Caco-2 (cell line): ENCODE measurements around the gene TMLHE. TPM values are rescaled to one million over a fixed set of nuclear protein-coding genes. Genes with fewer than 3 reads are reported as not detected.
"Not testable (repeated sequence)": the region's sequence is repeated elsewhere in the genome, so short reads cannot be mapped to it uniquely, and the experiment has no call there.

Source experiments
- BruUV-seq: library from RNA; stranded (reverse); fragments of 400-500 nt; replicated peaks from 2 replicates; lab custom pipeline; 2021; lab: Mats Ljungman, UMichigan
- CTCF ChIA-PET: fragments of 300-600 bp; sonication (Branson Sonifier 250); formaldehyde crosslinking; loops from one replicate; lab custom pipeline; 2022; ENCODE audit warnings: antibody characterized with exemption; lab: Charles Lee
- POLR2A ChIA-PET: fragments of 300-600 bp; sonication (Branson Sonifier 250); formaldehyde crosslinking; loops from one replicate; lab custom pipeline; 2022; ENCODE audit warnings: antibody characterized with exemption; lab: Charles Lee
- DNase-seq, 2 experiments: peaks; one replicate each; pipeline versions ENCODE4 v3.0.0 to v3.0.0-alpha.2; 2020 to 2022
- H3K27me3 ChIP-seq: replicated peaks from 2 replicates; pipeline ENCODE4 v1.6.0; 2011; ENCODE audit warnings: low read length; ENCODE audit not compliant: control insufficient read depth, insufficient read depth
- H3K36me3 ChIP-seq: 2 replicates; pipeline ENCODE4 v1.5.1; 2011; ENCODE audit warnings: low read length; ENCODE audit not compliant: control insufficient read depth, insufficient read depth
- H3K4me1 ChIP-seq: fragments of 250-450 bp; sonication (Bioruptor Pico); 2 replicates; pipeline ENCODE4 v1.5.1; 2020; ENCODE audit warnings: mild to moderate bottlenecking
- H3K4me3 ChIP-seq: 2 replicates; pipeline ENCODE4 v1.5.1; 2011; ENCODE audit warnings: low read depth, mild to moderate bottlenecking, control low read depth, low read length
- H3K9me3 ChIP-seq: fragments of 250-450 bp; sonication (Bioruptor Pico); 2 replicates; pipeline ENCODE4 v1.5.1; 2020; ENCODE audit warnings: mild to moderate bottlenecking, moderate library complexity
- H3K27ac Mint-ChIP-seq: one replicate; pipeline ENCODE4 v1.8.0; 2022; ENCODE audit warnings: mixed read lengths; ENCODE audit not compliant: unreplicated experiment
- H3K27me3 Mint-ChIP-seq: one replicate; pipeline ENCODE4 v1.8.0; 2022; ENCODE audit warnings: mixed read lengths; ENCODE audit not compliant: insufficient read depth, unreplicated experiment
- H3K36me3 Mint-ChIP-seq: one replicate; pipeline ENCODE4 v1.8.0; 2022; ENCODE audit warnings: mild to moderate bottlenecking, mixed read lengths; ENCODE audit not compliant: insufficient read depth, unreplicated experiment
- H3K4me1 Mint-ChIP-seq: one replicate; pipeline ENCODE4 v1.8.0; 2022; ENCODE audit warnings: low read depth, mixed read lengths; ENCODE audit not compliant: unreplicated experiment
- H3K4me3 Mint-ChIP-seq: one replicate; pipeline ENCODE4 v1.8.0; 2022; ENCODE audit warnings: mild to moderate bottlenecking, moderate library complexity, mixed read lengths; ENCODE audit not compliant: unreplicated experiment
- H3K9me3 Mint-ChIP-seq: one replicate; pipeline ENCODE4 v1.8.0; 2022; ENCODE audit warnings: mixed read lengths; ENCODE audit not compliant: unreplicated experiment
- intact Hi-C: fragments of 100-400 bp; cut with micrococcal nuclease; formaldehyde crosslinking; loops from one replicate; pipeline ENCODE4 v1.10.0; 2022; ENCODE audit not compliant: unreplicated experiment
- total RNA-seq: library from RNA; stranded (reverse); gene quantifications from 2 replicates; pipeline ENCODE4 v1.2.3, GENCODE V29; 2022
- TF ChIP-seq, protein P1 (sequence below), 2 experiments: fragments of 200-600 bp in 1 of 2; IDR thresholded peaks; 1 replicate in 1 of 2; 2 replicates in 1 of 2; pipeline versions ENCODE4 v1.5.1 to v1.8.0; 2011 to 2022; ENCODE audit warnings: antibody characterized with exemption in 1 of 2, control low read depth in 1 of 2, inconsistent platforms in 1 of 2, low read depth in 1 of 2, low read length in 1 of 2, mild to moderate bottlenecking in 1 of 2, moderate library complexity in 1 of 2; ENCODE audit not compliant: insufficient read depth in 1 of 2, severe bottlenecking in 1 of 2, unreplicated experiment in 1 of 2

TMLHE gene
- total RNA-seq, 1 experiment from 2014 or later, result 14.0 TPM

DNA sequence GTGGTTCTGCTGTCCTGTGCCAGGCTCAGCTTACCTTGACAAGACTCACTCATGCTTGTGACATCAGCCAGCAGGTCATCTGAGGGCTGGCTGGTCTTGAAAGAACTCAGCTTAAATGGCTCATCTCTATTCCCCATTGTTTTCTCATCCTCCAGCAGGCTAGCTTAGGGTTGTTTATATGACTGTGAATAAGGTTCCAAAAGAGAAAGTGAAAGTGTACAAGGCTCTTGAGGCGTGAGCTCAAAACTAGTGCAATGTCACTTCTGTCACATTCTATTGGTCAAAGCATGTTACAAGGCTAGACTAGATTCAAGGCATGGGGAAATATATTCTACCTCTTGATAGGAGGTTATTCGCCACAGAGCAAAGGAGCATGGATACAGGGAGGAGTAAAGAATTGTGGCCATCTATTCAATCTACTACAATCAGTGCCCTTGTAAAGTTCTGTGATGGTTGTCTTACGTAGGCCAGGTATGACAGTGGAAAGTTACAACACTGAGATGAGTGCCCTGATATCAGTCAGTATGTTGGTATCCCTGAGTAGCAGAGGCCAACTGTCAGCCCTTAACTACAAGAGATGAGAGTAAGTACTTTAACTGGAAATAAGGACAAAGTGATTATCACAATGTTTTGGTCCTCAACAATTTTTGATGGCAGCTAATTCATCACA, 19.8 kb upstream of the TMLHE start:
- intact Hi-C loops, result no loop called here
- no peak for DNase-seq
- Mint-ChIP-seq H3K9me3 (peaks cover 9% of the 10 kb centered on the region), H3K4me3 (no peak overlapping the region), H3K27me3 (no peaks in the 10 kb centered on the region), H3K36me3 (no peaks in the 10 kb centered on the region), H3K4me1 (no peaks in the 10 kb centered on the region), H3K27ac (no peak overlapping the region)
- BruUV-seq, result no TSS peak
- POLR2A ChIA-PET, result no interaction called here
- H3K4me3 ChIP-seq, result no peak overlapping the region
- CTCF ChIA-PET, result no interaction called here
- no peaks in the 10 kb centered on the region for H3K27me3 ChIP-seq
- no peaks in the 10 kb centered on the region for H3K9me3 ChIP-seq
- H3K36me3 ChIP-seq, result no peaks in the 10 kb centered on the region
- no peaks in the 10 kb centered on the region for H3K4me1 ChIP-seq
- TF ChIP-seq, protein P1, sequence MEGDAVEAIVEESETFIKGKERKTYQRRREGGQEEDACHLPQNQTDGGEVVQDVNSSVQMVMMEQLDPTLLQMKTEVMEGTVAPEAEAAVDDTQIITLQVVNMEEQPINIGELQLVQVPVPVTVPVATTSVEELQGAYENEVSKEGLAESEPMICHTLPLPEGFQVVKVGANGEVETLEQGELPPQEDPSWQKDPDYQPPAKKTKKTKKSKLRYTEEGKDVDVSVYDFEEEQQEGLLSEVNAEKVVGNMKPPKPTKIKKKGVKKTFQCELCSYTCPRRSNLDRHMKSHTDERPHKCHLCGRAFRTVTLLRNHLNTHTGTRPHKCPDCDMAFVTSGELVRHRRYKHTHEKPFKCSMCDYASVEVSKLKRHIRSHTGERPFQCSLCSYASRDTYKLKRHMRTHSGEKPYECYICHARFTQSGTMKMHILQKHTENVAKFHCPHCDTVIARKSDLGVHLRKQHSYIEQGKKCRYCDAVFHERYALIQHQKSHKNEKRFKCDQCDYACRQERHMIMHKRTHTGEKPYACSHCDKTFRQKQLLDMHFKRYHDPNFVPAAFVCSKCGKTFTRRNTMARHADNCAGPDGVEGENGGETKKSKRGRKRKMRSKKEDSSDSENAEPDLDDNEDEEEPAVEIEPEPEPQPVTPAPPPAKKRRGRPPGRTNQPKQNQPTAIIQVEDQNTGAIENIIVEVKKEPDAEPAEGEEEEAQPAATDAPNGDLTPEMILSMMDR (IDR thresholded peaks at IDR 0.05; ENCODE audit: insufficient read depth in 1 of 2, low read depth in 1 of 2, low read length in 1 of 2, severe bottlenecking in 1 of 2, unreplicated experiment in 1 of 2), result no peak

DNA sequence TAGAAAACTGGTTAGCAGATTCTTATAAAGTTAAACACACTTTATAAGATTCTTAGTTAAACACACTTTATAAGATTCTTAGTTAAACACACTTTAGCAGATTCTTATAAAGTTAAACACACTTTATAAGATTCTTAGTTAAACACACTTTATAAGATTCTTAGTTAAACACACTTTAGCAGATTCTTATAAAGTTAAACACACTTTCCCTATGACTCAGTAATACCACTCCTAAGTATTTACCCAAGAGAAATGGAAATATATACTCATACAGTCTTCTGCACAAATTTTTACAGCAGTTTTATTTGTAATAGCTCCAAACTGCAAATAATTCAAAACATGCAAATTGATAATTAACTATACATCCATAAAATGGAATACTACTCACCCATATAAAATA, 7.4 kb upstream of the TMLHE start:
- intact Hi-C loops, H3K4me1 Mint-ChIP-seq, POLR2A ChIA-PET, H3K4me3 ChIP-seq, H3K4me1 ChIP-seq, H3K36me3 ChIP-seq, H3K27me3 Mint-ChIP-seq, BruUV-seq, H3K27me3 ChIP-seq, H3K9me3 ChIP-seq, H3K9me3 Mint-ChIP-seq, H3K4me3 Mint-ChIP-seq, CTCF ChIA-PET, H3K27ac Mint-ChIP-seq, DNase-seq, H3K36me3 Mint-ChIP-seq: not testable (repeated sequence)

DNA sequence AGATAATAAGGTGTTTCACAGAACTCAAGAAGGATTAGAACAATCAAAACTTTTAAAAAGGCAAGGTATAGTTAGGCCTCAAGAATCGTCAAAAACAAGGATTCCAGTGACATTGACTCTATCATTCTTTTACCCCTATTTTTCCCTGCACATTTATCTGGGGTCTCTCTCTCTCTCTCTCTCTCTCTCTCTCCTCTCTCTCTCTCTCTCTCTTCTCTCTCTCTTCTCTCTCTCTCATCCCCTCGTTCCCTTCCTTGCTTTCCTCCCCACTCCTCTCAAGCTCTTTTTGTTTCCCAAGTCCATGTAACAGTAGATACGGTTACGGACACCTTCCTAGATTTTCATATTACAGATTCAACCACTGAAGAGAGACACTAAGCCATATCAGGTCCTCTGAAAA, 3.2 kb upstream of the TMLHE start:
- Mint-ChIP-seq H3K27ac (no peak overlapping the region), H3K27me3 (peaks cover 2% of the 10 kb centered on the region), H3K4me1 (no peaks in the 10 kb centered on the region), H3K36me3 (no peaks in the 10 kb centered on the region), H3K4me3 (no peak overlapping the region), H3K9me3 (no peaks in the 10 kb centered on the region)
- H3K27me3 ChIP-seq, result no peaks in the 10 kb centered on the region
- H3K4me3 ChIP-seq, result no peak overlapping the region
- no peaks in the 10 kb centered on the region for H3K36me3 ChIP-seq
- TF ChIP-seq, protein P1 (IDR thresholded peaks at IDR 0.05; ENCODE audit: insufficient read depth in 1 of 2, low read depth in 1 of 2, low read length in 1 of 2, severe bottlenecking in 1 of 2, unreplicated experiment in 1 of 2), result no peak
- intact Hi-C loops, result no loop called here
- BruUV-seq, result no TSS peak
- no peak for DNase-seq
- ChIA-PET CTCF (no interaction called here), POLR2A (no interaction called here)
- no peaks in the 10 kb centered on the region for H3K9me3 ChIP-seq
- no peaks in the 10 kb centered on the region for H3K4me1 ChIP-seq
